A549 treated with dexamethasone at 1 μM for 4 hours (cell line): ENCODE measurements around the gene GPR135. TPM values are rescaled to one million over a fixed set of nuclear protein-coding genes. Genes with fewer than 3 reads are reported as not detected.

Experiments used
- total RNA-seq: library from RNA; stranded (reverse); fragments of 200-300 nt; extraction: Qiagen RNA extraction; gene quantifications from 5 replicates; pipeline ENCODE4 v1.2.3, GENCODE V29; 2022

The GPR135 gene
- 0.51 to 1.1 TPM (median 0.86 TPM) in 5 replicates for total RNA-seq

GRCh38 chr14:59465316-59466135, at the start of gene GPR135:
TSS of gene GPR135 (minus strand) at chr14:59465380. CDS start at chr14:59465226, 154 bp downstream.

DNA sequence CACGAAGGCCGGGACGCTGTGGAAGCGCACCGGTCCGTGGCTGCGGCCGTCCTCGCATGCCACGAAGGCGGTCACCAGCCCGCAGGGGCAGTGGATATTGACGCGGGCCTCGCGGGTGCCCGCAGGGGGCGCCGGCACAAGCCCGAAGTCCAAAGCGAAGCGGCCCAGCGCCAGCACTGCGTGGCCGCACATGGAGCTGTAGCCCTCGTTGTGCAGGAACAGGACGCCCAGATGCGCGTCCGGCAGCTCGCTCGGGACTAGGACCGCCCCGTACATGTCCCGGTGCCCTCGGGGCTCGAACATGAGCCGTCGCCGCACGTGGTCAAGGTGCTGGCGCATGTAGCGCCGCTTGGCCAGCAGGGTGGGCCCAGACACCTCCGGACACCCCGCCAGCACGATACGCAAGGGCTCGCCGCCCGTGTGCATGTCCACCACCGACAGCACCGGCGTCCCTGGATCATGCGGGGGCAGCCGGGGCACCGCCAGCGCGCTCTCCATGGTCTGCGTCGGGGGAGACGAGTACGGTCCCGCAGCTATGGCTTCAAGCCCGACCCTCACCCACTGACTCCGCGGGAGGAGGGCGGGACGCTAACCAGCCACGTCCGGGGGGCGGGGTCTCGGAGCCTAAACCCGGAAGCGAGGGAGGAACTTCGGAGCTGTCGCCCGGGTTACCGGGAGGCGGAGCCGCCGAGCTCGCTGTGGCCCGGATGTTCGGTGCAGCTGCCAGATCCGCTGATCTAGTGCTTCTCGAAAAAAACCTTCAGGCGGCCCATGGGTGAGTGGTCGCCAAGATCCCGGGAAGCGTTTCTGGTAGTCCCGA, 18.8 kb upstream of the GPR135 start, which contains the start of the genes JKAMP and L3HYPDH:
JKAMP (plus strand) TSS at position 699 of the 820 bp plus-strand sequence; CDS start at position 772, 73 bp downstream.
L3HYPDH (minus strand) TSS at position 590 of the 820 bp plus-strand sequence; CDS start at position 498, 92 bp downstream.

Other genes starting within 250 kb of the GPR135 start
- gene L3HYPDH, start 19.0 kb upstream of the GPR135 start, total RNA-seq, result 31.4 to 38.2 TPM (median 35.2 TPM) in 5 replicates
- gene JKAMP, start 19.1 kb upstream of the GPR135 start, total RNA-seq, result 63.0 to 70.1 TPM (median 68.3 TPM) in 5 replicates
- gene CCDC175, start 111.4 kb upstream of the GPR135 start, total RNA-seq, result not detected in 5 replicates